GM12874 (cell line): ENCODE data around the gene SDHC.

Experiments used
- TF ChIP-seq, protein P1 (sequence below): IDR thresholded peaks from 2 replicates; pipeline ENCODE4 v1.5.1; 2011; ENCODE audit warnings: low read depth, mild to moderate bottlenecking, control low read depth, low read length, moderate library complexity; ENCODE audit not compliant: insufficient read depth

SDHC gene

DNA sequence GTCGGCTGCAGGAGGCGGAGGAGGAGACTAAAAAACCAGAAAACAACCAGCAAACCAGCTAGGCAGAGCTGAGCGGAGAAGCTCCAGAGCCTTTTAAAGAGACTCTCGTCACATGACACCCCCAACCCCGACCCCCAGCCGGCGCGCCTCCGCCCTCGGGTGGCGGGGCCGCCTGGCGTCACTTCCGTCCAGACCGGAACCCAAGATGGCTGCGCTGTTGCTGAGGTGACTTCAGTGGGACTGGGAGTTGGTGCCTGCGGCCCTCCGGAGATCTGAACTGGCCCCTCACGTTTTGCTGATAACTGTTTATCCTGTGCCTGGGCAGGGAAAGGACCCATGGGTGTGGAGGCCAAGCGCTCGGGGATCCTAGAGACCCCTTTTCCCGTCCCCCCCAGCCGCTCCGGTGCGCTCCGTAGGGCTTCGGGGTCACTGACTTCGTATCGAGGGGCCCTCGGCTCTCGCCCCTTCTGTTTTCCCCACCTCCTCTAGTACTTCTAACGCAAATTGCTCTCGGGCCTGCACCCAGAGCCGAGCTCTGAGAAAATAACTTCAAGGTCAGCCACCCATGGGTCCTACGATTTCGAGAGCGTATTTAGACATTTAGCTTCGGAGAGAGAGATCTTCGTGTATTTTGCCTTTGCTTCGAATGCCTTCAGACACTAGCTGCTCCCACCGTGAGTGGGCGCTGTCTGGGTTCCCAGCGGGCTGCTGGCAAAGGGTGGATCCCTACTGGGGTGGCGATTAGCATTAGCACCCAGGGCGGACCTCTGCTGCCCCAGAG, at the start of gene SDHC:
Gene SDHC, plus strand, starts transcription at position 181 of the 781 bp plus-strand sequence. Its CDS starts 25 bp downstream, at position 206.
- TF ChIP-seq, protein P1, sequence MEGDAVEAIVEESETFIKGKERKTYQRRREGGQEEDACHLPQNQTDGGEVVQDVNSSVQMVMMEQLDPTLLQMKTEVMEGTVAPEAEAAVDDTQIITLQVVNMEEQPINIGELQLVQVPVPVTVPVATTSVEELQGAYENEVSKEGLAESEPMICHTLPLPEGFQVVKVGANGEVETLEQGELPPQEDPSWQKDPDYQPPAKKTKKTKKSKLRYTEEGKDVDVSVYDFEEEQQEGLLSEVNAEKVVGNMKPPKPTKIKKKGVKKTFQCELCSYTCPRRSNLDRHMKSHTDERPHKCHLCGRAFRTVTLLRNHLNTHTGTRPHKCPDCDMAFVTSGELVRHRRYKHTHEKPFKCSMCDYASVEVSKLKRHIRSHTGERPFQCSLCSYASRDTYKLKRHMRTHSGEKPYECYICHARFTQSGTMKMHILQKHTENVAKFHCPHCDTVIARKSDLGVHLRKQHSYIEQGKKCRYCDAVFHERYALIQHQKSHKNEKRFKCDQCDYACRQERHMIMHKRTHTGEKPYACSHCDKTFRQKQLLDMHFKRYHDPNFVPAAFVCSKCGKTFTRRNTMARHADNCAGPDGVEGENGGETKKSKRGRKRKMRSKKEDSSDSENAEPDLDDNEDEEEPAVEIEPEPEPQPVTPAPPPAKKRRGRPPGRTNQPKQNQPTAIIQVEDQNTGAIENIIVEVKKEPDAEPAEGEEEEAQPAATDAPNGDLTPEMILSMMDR, result peak; percentile 41; the same call in 1 of the 2 replicates

GRCh38 chr1:161265305-161265704, 48.9 kb upstream of the SDHC start:
- TF ChIP-seq, protein P1, result no peak

- TF ChIP-seq, protein P1, result no peak
Observed at GRCh38 chr1:161266202-161266601, 48.0 kb upstream of the SDHC start.

- TF ChIP-seq, protein P1, result no peak
Observed at GRCh38 chr1:161266836-161267235, 47.3 kb upstream of the SDHC start.

DNA sequence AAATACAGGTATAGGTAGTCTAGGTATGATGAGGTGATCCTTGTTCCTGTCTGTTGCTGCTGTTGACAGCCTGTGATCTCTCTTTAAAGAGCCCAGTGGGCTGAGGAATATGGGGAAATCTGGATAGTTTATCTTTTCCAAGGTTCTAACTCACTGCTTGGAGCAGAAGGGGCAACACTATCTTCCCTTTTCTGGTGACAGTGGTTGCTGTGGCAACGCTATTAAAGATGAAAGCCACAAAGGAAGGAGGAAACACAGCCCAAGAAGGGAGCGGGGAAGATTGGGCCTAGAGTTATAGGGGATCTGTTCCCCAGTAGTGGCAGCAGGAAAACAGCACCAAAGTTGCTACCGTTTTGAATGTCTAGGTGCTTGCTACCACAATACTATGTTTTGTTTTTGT, 46.9 kb upstream of the SDHC start:
- TF ChIP-seq, protein P1, result no peak

DNA sequence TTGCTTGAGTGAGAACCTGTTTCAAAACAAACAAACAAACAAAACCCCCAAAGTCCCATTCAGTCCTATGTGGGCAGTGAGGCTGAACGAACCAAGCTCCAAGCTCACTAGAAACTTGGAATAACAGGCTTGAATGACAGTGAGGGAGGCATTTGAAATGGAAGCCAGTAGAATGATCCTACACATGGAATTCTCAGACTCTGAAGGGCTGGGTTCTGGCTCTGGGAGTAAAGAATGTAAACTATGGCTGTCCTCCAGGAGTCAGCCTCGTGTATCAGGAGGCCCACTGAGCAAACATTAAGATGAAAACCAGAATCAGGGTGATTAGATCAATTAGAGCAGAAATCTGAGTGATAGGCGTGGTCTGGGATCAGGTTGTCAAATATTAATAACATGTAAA, 40.8 kb upstream of the SDHC start:
- TF ChIP-seq, protein P1, result no peak

GRCh38 chr1:161274874-161275273, 39.3 kb upstream of the SDHC start:
- TF ChIP-seq, protein P1, result no peak
